T-helper 2 cell (primary cell): ENCODE measurements around the gene ASAP2.
A peak's percentile ranks its signal among the peaks of the same experiment; 100 is the strongest.

ENCODE experiments used
- DNase-seq, 5 experiments: peaks; one replicate each; pipeline versions ENCODE4 v3.0.0 to v3.0.0-alpha.2; 2012 to 2022

ASAP2 gene

DNA sequence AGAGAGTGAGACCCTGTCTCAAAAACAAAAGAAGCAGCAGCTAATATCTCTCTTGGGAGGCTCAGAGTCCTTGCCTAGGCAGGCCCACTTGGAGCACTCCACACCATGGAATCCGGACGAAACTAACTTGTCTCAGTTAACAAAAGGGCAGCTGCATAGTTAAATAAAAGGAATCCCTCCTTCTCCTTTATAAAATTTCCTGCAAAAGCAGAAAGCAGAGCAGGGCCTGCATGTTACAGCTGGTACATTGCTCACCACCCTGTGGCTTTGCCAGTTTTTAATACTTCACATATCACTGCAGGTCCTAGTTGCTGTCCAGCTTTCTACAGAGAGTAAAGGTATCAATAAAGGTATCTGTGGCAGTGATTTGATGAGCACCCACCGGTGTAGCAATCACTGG, 93.6 kb downstream of the ASAP2 start:
- DNase-seq: no peak

- DNase-seq: no peak
These were observed 94.3 kb downstream of the ASAP2 start for GRCh38 chr2:9300829-9301453.

GRCh38 chr2:9302755-9303154, 96.1 kb downstream of the ASAP2 start:
- no peak for DNase-seq

DNA sequence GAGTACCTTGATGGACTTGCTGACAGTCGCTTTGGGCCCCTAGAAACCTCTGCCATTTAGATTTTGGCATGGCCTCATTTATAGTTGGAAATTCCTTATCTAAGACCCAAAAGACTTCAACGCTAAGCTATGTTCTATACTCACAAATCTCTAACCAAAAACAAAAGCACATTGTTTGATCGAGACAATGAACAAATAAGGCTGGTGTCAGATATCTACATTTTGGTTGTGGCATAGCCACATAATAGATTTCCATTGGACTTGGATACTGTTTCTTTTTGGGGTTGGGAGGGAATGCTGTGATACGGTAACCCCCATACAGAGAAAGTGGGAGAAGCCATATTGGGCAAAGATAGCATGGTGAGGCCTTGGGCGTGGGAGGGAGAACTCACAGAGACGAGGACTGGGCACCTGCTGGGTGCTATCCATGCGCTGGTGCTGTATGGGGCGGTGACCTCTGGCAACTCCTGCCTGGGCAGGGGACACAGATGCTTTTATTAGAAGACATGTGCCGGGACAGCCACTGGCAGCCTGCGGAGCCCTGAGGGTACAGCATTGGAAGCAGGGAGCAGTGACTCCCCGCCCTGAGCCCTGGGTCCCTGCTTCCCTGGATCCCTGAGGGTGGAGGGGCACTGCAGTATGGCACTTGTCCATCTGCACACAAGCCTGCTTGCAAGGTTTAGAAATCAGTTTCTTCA, 97.1 kb downstream of the ASAP2 start:
- no peak for DNase-seq

DNA sequence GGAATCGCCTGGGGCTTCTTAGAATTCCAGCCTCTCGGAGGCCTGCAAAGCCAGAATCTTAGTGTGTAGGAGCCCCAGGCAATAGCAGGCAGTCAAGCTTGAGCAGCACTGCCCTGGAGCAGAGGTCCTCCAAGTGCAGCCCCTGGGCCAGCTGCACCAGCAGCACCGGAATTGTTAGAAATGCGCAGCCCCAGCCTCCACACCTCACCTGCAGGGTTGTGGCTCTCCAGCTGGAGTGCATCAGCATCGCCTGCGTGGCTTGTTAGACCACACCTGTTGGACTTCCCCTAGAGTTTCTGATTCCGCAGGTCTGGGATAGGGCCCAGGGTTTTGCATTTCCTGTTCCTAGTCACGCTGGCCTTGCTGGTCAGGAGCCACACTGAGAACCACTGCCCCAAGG, 100.3 kb downstream of the ASAP2 start:
- no peak for DNase-seq

GRCh38 chr2:9307535-9307934, 100.9 kb downstream of the ASAP2 start:
- no peak for DNase-seq

DNA sequence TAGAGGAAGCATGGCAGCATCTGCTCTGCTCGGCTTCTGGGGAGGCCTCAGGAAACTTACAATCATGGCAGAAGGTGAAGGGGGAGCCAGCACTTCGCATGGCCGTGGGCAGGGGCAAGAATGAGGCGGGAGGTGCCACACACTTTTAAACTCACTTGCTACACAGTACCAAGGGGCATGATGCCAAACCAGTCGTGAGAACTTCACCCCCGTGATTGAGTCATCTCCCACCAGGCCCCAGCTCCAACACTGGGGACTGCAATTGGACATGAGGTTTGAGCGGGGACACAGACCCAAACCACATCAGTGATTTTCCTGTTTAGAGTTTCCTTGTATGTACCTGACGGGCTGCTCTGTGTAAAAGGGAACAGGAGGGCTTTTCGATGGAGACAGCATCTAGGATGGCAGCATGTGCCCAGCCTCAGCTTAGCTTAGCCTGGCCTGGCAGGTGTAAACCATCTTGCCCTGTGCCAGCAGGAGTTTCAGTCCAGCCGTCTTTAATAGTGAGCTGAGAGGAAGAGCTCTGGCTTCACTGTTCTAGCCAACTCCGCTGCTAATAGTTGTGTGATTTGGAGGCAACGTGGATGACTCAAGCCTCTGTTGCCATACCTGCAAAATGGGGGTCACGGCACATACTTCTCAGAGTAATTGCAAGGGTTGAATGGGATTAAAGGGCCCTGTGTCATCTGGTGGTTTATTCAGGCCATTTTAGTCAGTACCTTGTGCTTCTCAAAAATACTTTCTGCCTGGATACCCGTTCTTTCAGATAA, 101.8 kb downstream of the ASAP2 start:
- no peak for DNase-seq

- no peak for DNase-seq
These were observed 102.5 kb downstream of the ASAP2 start for GRCh38 chr2:9309147-9309546.

DNA sequence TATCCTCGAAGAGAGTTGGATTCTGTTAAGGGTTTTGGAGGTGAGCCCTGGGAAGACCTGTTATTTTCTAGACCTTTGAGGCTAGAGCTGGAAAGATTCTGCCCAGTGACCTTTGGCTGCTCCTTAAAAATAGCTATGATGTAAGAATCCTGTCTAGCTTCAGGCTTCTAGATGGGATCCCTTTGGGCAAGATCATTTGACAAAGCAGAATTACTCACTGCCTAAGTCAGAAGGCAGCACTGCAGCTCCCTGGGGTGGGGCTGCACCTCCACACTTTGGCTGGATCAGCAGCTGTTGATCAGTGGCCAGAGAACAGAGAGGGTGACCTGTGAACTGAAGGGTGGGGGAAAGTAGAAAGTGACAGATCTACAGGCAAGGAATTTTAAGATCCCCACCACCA, 103.8 kb downstream of the ASAP2 start:
- DNase-seq: no peak

- DNase-seq: no peak
These were observed 104.2 kb downstream of the ASAP2 start for GRCh38 chr2:9310798-9311197.

GRCh38 chr2:9311488-9311887, 104.9 kb downstream of the ASAP2 start:
- no peak for DNase-seq

DNA sequence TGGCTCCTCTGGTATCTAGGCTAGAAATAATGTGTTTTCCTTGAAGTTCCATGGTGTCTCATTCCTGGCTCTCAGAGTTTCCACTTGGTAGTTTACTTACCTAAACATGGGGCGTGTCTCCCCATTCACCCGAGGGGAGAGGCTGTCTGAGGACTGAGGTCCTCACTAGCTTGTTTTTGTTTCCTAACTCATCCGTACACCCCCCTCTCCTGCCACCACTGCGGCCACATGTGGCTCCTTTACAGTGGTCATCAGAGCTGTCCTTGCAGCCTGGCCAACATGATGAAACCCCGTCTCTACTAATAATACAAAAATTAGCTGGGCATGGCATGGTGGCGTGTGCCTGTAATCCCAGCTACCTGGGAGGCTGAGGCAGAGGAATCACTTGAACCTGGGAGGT, 106.0 kb downstream of the ASAP2 start:
- no peak for DNase-seq

- DNase-seq: no peak
These were observed 106.8 kb downstream of the ASAP2 start for GRCh38 chr2:9313443-9313842.

- no peak for DNase-seq
These were observed 108.8 kb downstream of the ASAP2 start for GRCh38 chr2:9315280-9315847.

- DNase-seq: no peak
These were observed 110.9 kb downstream of the ASAP2 start for GRCh38 chr2:9317559-9317958.

DNA sequence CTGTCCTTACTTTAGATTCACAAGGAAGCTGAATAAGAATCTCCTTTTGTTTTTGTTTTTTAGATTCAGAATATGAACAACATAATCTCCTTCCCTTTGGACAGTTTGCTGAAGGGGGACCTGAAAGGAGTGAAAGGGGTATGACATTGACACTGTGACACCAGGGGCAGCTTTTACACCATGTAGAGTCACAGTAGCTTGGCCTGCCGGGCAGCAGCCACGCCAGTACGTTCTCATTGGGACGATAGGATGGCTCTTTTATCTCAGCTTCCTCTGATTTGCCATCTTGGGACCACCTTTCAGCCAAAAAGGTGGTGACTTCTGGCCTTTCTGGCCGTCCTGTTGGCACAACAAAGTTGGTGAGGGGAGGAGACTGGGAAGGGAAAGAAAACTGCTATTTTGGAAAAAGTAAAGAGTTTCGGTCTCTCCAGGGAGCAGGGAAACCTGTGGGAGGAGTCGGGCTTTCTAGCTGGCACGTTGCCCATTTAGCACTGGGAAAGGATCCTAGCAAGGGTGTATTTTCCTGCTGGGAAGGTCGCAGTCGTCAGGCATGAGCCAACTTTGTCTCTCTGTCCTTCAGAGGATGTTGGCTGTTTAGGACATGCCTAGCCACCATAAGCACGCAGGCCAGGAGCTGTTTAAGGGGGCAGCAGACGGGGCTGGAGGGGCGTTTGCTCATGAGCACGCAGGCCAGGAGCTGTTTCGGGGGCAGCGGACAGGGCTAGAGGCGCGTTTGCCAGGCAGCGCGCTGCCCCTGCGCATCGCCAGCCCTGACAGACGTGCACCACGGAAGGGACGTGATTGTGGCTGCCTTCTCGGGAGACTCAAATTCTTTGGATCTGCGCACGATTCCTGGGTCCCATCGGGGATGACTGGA, 112.1 kb downstream of the ASAP2 start:
- DNase-seq: no peak

GRCh38 chr2:9319338-9319715, 112.7 kb downstream of the ASAP2 start:
- no peak for DNase-seq

- no peak for DNase-seq
These were observed 116.0 kb downstream of the ASAP2 start for GRCh38 chr2:9322576-9322975.

DNA sequence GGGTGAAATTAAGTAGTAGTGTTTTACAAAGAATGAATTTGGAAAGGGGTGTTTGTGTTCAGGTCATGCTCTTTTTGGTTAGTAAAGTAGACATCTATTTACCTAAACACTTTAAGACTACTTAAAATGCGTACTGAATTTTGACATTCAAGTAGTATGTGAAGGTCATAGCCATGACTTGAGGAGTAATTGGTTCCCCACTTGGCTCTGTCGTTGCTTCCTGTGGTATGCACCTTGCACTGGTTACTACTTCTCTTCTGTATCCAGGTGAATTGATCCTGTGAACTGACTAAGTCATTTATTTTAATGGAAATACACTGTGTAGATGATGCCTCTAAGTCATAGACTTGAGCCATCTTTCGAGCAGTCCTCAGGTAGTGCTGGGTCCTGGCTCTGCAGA, 118.8 kb downstream of the ASAP2 start:
- no peak for DNase-seq

DNA sequence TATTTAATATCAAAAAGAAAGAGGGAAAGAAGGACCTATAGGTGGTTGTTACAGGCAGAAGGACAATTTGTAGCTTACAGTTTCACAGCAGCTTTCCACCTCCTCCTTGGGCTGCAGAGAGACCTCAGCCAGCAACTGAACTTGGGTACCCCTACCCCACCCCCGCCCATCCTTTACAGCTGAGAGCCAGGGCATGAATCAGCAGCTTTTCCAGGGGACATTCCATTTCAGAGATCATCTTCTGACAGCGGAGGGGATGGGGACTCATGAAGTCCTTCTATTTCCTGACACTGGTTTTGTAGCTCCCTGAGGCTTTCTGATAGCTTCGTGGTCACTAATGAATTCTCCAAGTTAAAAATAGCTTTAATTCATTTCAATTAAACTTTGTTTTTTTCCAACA, 120.4 kb downstream of the ASAP2 start:
- DNase-seq: no peak

DNA sequence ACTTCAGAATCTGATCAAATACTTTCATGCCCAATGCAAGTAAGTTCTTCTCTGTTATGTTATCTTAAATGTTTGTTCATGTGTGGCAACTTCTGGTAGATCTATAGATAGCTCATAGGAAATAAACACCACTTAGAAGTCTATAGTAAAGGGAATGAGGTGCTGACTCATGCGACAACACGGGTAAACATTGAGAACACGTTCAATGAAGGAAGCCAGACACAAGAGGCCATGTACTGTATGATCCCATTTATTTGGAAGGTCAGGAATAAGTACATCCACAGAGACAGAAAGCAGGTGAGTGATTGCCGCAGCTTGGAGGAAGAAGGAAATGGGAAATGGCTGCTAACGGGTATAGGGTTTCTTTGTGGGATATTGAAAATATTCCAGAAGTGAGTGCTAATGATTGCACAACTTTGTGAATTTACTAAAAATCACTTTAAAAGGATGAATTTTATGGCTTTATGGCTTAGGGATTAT, 121.3 kb downstream of the ASAP2 start:
- DNase-seq: peak in 1 of 5 experiments; percentile 41

DNA sequence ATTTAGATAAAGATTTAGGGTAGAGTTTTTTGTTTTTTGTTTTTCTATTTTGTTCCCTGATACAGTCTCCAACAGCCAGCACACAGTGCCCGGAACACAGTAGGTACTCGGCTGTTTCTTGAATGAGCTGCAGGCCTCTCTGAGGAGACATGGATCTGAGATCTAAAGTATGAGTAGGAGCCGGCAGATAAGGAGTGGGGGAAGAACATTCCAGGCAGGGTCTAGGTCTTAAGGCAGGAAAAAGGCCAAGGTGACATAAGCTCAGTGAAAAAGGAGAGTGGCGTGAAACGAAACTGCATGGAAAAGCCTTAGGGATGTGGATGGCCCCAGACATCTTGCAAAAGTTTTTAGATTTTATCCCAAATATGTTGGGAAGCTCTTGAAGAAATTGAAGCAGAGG, 122.3 kb downstream of the ASAP2 start:
- DNase-seq: no peak

GRCh38 chr2:9329497-9329896, 122.9 kb downstream of the ASAP2 start:
- DNase-seq: no peak
